ENCODE results near the gene GIT1.

The GIT1 gene

GRCh38 chr17:29579866-29580771 lies 9.3 kb downstream of the GIT1 start:
- peak; percentile 82 for DNase-seq (ENCODE audit: low read depth)

GRCh38 chr17:29578626-29579485 lies 10.6 kb downstream of the GIT1 start:
- DNase-seq (ENCODE audit: low read depth): no peak

DNA sequence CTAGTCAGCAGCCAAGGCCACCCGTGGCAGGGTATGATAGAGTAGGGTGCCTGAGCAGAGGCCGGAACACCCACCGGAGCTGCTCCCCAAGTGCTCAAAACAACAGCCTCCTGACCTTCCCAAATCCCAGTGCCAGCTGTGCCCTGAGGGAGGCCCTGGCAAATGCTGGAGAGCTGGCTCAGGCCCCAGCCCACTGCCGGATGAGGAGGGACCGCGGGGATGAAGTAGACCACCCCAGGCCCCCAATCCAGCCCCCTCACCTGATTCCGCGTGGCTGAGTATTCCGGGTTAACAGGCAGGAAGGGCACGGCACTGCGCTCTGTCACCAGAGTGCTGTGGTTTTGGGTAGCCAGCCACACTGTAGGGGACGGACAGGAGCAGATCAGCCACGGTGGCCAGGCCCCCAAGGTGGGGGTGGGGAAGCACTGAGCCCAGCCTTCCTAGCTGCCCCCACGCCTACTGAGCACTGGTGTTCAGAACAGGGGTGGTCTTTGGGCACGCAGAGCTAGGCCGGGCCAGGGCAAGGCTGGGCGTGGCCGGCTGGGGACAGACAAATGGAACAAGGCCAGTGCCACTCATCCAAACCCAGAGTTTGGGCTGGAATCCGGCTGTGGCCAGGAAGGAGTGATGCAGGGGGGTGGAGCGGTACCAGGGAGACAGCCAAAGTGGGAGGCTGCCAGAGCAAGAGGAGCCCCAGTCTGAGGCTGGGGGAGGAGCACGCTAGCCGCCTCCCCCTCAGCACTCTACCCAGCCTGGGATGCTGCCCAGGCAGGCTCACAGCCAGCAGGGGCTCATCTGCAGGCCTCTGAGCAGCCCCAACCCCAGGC lies 11.8 kb downstream of the GIT1 start:
- no peak for DNase-seq (ENCODE audit: low read depth)

GRCh38 chr17:29577001-29577370 lies 12.5 kb downstream of the GIT1 start:
- DNase-seq (ENCODE audit: low read depth): no peak

- DNase-seq (ENCODE audit: low read depth): no peak
Measured at GRCh38 chr17:29576214-29577000, 13.0 kb downstream of the GIT1 start.

DNA sequence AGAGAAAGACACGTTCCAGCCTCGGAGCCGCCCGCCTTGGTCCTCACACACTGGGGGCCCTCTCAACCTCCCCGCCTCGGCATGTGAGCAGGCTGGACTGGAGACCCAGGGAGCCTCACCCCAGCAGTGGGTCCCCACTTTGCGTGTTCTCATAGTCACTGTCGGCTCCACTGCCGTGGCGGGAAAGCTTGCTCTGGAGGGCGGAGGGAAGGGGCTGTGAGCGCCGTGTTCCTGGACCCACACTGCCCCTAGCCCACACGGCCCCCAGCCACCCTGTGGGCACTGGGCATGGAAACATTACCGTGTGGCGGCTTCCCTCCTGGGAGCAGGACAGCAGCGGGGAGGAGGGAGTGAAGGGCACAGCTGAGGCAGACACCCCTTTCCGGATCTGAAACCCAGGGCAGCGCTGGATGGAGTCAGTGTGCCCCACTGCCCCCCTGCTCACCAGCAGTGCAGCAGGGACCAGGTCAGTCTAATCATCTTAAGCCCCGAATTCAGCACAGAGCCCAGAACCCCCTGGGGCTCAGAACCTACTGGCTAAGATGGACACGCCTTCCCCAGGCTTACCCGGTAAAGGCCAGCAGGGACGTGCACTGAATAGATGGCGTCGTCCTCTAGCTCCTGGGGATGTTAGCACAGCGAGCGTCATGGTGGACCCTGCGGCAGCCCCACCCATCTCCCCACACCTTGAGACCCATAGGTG lies 13.8 kb downstream of the GIT1 start:
- DNase-seq (ENCODE audit: low read depth): no peak

DNA sequence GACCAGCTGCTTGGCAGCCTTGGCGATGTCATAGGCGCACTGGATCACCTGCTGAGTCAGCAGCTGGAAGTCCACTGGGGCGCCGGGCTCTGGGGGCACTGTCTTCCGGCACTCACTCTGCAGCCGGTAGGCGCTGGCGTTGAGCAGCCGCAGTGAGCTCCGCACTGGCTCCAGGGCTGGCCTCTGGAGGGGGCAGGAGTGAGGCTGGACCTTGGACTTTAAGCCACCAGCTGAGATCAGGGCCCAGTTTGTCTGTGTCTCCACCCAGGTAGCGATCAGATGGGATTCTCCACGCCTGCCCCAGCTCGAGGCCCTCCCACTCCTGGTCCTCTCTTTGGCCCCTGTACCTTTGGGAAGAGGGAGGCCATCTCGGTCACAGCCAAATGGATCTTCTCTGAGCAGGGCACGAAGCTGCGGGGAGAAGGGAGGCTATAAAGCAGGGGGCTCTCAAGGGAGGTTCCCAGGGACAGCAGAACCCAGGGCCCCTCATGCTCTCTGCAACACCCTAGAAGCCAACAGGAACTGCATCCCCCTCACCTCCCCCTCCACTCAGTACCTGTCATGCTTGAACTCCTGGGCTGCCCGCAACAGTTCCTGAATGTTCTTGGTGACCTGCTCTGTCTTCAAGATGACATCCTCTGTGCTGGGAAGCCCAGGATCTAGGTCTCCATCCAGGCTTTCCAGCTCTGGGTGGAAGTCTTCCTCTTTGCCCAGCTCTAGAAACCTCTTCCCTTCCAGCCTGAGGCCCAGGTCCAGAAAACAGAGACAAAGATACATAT lies 14.5 kb downstream of the GIT1 start:
- no peak for DNase-seq (ENCODE audit: low read depth)

- DNase-seq (ENCODE audit: low read depth): no peak
Measured at GRCh38 chr17:29573871-29574731, 15.3 kb downstream of the GIT1 start.

DNA sequence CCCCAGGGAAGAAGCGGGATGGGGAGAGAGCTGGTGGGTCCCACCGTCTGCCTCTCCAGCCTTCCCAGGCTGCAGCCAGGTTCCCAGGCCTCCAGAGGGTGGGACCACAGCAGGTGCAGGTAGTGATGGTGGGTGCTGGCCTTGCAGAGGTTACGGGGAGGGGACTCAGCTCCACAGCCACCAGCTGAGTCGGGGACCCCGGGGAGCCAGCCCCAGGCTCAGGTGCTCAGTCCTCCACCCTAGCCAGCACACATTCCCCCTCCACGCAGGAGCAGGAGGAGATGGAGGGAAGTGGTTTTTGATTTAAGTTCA lies 15.9 kb downstream of the GIT1 start:
- DNase-seq (ENCODE audit: low read depth): no peak

DNA sequence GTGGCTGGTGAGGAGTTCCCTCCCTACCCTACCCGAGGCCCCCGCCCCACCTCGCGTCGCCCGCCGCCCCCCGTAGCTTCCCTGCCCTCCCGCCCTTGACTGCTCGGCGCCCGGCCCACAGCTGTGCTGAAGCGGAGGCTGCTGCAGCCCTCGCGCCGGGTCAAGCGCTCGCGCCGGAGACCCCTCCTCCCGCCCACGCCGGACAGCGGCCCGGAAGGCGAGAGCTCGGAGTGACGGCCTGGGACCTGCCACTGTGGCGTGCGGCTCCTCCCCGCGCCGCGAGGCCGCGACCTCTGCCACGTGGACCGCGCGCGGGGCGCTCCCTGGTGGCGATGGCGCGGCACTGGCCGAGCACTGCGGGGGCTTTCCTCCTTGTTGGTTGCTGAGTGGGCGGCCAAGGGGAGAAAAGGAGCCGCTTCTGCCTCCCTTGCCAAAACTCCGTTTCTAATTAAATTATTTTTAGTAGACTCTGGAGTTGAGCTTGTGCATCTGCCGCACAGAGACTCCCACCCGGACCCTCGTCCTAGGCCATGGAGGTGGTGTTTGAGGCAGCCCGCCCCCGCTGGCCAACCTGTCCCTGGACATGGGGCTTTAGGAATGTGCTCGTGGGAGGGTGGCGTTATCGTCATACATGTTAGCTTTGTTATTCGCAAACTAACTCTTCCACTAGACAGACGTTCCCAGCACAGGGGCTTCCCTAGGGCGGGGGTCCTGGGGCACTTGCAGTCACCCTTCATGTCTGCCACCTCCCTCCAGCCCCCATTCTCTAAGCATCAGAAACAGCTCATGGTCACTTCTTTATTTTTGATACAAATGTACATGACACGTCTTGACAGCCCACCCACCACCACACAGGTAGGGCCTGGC lies 16.5 kb downstream of the GIT1 start:
- DNase-seq (ENCODE audit: low read depth): no peak

GRCh38 chr17:29571883-29572681 lies 17.4 kb downstream of the GIT1 start:
- DNase-seq (ENCODE audit: low read depth): no peak

DNA sequence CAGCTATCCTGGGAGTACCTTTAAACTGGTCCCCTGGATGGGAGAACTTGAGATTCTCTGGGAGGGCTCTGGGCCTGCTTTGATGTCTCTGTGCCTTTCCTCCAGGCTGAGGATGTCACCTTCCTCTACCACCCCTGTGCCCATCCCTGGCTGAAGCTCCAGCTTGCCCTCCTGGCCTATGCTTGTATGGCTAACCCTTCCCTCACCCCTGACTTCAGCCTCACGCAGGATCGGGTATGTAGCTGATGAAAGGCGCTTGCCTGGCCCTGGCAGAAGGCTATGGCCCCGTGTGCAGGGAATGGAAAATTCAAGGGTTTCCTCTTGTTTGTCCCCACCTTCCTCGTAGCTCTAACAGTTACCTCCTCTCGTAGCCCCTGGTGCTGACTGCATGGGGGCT lies 18.0 kb downstream of the GIT1 start:
- DNase-seq (ENCODE audit: low read depth): no peak

GRCh38 chr17:29570521-29570920 lies 18.9 kb downstream of the GIT1 start:
- DNase-seq (ENCODE audit: low read depth): no peak

DNA sequence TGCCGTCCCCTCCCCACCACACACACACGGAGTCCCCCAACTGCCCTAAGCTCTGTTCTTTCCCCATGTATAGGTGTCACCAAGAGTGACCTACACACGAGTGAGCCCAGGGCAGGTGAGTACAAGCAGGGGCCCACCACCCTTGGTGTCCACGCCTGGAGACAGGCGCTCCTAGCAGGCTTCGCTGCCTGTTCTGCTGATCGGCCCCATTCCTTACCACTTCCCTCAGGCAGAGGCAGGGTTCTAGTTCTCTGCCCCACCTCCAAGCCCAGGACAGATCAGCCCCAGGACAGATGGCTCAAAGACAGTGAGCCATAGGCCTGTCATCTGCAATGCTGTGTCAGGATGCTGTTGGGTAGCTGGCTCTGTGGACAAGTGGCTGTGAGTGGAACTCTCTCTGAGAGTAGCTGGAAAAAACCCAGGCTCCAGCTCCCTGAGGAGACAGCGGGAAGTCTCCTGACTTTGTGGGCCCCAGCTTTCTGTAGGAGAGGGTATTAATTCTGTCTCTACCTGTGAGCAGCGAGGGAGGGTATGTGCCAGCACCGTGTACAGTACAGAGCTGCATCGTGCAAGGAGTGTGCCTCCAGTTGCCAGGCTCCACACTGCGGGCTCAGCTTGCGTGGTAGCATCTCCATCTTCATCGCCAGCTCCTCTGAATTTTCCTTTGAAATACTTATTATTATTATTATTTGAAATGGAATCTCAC lies 20.1 kb downstream of the GIT1 start:
- DNase-seq (ENCODE audit: low read depth): no peak

DNA sequence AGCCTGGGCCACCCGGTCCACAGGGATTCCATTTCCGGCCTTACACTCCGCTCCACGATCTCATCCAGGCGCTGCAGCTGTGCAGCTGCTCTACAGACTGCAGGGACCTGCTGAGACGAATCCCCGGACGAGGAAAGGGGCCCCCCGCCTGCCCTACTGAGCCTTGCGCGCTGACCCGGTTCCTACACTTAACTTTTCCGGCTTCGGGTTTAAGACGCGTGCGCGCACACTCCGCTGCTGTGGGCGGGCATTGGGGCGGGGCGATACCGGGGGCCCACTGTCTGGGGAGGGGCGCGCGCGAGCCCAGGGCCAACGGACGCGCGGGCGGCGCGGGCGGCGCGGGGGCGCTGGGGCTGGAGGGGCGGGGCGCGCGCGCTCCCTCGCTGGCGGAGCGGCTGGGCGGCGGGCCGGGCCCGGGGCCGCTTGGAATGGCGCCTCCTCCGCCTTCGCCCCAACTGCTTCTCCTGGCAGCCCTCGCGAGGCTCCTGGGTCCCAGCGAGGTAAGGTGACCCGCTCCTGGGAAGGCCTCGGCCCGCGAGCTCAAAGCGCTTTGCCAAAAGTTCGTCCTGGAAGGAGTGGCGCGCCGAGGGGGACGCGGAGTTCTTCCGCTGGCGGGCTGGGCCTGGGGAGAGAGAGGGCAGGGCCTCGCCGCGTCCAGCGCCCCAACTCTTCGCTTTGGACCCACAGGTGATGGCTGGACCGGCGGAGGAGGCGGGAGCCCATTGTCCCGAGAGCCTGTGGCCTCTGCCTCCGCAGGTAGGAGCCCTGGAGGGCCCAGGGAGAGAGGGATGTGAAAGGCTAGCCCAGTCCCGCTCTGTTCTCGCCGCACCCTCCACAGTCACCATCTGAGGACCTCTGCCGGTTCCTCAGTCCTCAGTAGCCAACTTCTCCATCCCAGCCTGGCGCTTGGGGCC lies 20.9 kb downstream of the GIT1 start, which contains the start of gene TP53I13:
TP53I13 (plus strand) TSS at position 371 of the 914 bp plus-strand sequence; CDS start at position 429, 58 bp downstream.
- peak; percentile 84 for DNase-seq (ENCODE audit: low read depth)

Measured in stimulated activated CD8-positive, alpha-beta memory T cell treated with anti-CD3 and anti-CD28 coated beads, Interleukin-4, amount 100 ng/mL, for 24 hours (primary cell).